HG02943 (cell line): ENCODE results near the gene SARS1.
A peak's percentile ranks its signal among the peaks of the same experiment; 100 is the strongest.
"Not testable (repeated sequence)": the region's sequence is repeated elsewhere in the genome, so short reads cannot be mapped to it uniquely, and the experiment has no call there.

Source experiments
- ATAC-seq: cut with Tn5 transposase; IDR thresholded peaks from one replicate; pipeline ENCODE4 v1.9.1; 2021; ENCODE audit warnings: mild to moderate bottlenecking, low read depth, moderate library complexity; ENCODE audit not compliant: unreplicated experiment

SARS1 gene

GRCh38 chr1:109213824-109214693, at the start of gene SARS1:
SARS1 (plus strand) TSS chr1:109213918; CDS start chr1:109213993, 75 bp downstream.
- ATAC-seq: peak; percentile 75

- no peak for ATAC-seq
Observed at GRCh38 chr1:109164538-109164937, 49.2 kb upstream of the SARS1 start.

- ATAC-seq: peak; percentile 52
Observed at GRCh38 chr1:109167001-109167506, 46.7 kb upstream of the SARS1 start.

GRCh38 chr1:109170035-109170764, 43.5 kb upstream of the SARS1 start:
- ATAC-seq: no peak

- no peak for ATAC-seq
Observed at GRCh38 chr1:109171646-109172045, 42.1 kb upstream of the SARS1 start.

- ATAC-seq: not testable (repeated sequence)
Observed at GRCh38 chr1:109176349-109176748, 37.4 kb upstream of the SARS1 start.

- ATAC-seq: not testable (repeated sequence)
Observed at GRCh38 chr1:109180715-109181084, 33.0 kb upstream of the SARS1 start.

- ATAC-seq: no peak
Observed at GRCh38 chr1:109181085-109181806, 32.5 kb upstream of the SARS1 start.

GRCh38 chr1:109181807-109182163, 31.9 kb upstream of the SARS1 start:
- no peak for ATAC-seq

GRCh38 chr1:109183058-109183738, 30.5 kb upstream of the SARS1 start:
- no peak for ATAC-seq

- no peak for ATAC-seq
Observed at GRCh38 chr1:109184687-109185086, 29.0 kb upstream of the SARS1 start.

GRCh38 chr1:109185357-109185756, 28.4 kb upstream of the SARS1 start:
- ATAC-seq: no peak

- ATAC-seq: no peak
Observed at GRCh38 chr1:109185990-109186732, 27.6 kb upstream of the SARS1 start.

- ATAC-seq: no peak
Observed at GRCh38 chr1:109186733-109187086, 27.0 kb upstream of the SARS1 start.

GRCh38 chr1:109187127-109187526, 26.6 kb upstream of the SARS1 start:
- ATAC-seq: no peak

- no peak for ATAC-seq
Observed at GRCh38 chr1:109188200-109188599, 25.5 kb upstream of the SARS1 start.

- ATAC-seq: no peak
Observed at GRCh38 chr1:109188781-109189180, 24.9 kb upstream of the SARS1 start.

- ATAC-seq: no peak
Observed at GRCh38 chr1:109190189-109190588, 23.5 kb upstream of the SARS1 start.

- ATAC-seq: no peak
Observed at GRCh38 chr1:109191377-109191776, 22.3 kb upstream of the SARS1 start.

GRCh38 chr1:109191891-109192290, 21.8 kb upstream of the SARS1 start:
- no peak for ATAC-seq
